Osteocyte (in vitro differentiated cells): Measurements from ENCODE around the gene MUC5B. TPM values are rescaled to one million over a fixed set of nuclear protein-coding genes. Genes with fewer than 3 reads are reported as not detected.

Experiments
- DNase-seq: peaks from one replicate; pipeline ENCODE4 v3.0.0; 2021; ENCODE audit warnings: mixed read lengths; ENCODE audit not compliant: unreplicated experiment; ENCODE audit errors: extremely low spot score
- H3K27ac Mint-ChIP-seq: one replicate; pipeline ENCODE4 v1.8.0; 2021; ENCODE audit warnings: mild to moderate bottlenecking, mixed read lengths; ENCODE audit not compliant: unreplicated experiment
- H3K27me3 Mint-ChIP-seq: one replicate; pipeline ENCODE4 v1.8.0; 2021; ENCODE audit warnings: mixed read lengths; ENCODE audit not compliant: unreplicated experiment
- H3K36me3 Mint-ChIP-seq: one replicate; pipeline ENCODE4 v1.8.0; 2021; ENCODE audit warnings: mixed read lengths; ENCODE audit not compliant: unreplicated experiment
- H3K4me1 Mint-ChIP-seq: one replicate; pipeline ENCODE4 v1.8.0; 2021; ENCODE audit warnings: mixed read lengths; ENCODE audit not compliant: unreplicated experiment
- H3K4me3 Mint-ChIP-seq: one replicate; pipeline ENCODE4 v1.8.0; 2021; ENCODE audit warnings: mild to moderate bottlenecking, moderate library complexity, mixed read lengths; ENCODE audit not compliant: unreplicated experiment
- H3K9me3 Mint-ChIP-seq: one replicate; pipeline ENCODE4 v1.8.0; 2021; ENCODE audit warnings: mixed read lengths; ENCODE audit not compliant: unreplicated experiment
- total RNA-seq: library from RNA; stranded (reverse); gene quantifications from 2 replicates; pipeline ENCODE4 v1.2.1, GENCODE V29; 2021
- TF ChIP-seq, protein P1 (sequence below): fragments of 200-600 bp; sonication (generic); IDR thresholded peaks from 2 replicates; pipeline ENCODE4 v1.5.0; 2021; ENCODE audit warnings: antibody characterized with exemption, mild to moderate bottlenecking, moderate library complexity

Gene MUC5B
- total RNA-seq, 1 donor from 2014 or later, result not detected

DNA sequence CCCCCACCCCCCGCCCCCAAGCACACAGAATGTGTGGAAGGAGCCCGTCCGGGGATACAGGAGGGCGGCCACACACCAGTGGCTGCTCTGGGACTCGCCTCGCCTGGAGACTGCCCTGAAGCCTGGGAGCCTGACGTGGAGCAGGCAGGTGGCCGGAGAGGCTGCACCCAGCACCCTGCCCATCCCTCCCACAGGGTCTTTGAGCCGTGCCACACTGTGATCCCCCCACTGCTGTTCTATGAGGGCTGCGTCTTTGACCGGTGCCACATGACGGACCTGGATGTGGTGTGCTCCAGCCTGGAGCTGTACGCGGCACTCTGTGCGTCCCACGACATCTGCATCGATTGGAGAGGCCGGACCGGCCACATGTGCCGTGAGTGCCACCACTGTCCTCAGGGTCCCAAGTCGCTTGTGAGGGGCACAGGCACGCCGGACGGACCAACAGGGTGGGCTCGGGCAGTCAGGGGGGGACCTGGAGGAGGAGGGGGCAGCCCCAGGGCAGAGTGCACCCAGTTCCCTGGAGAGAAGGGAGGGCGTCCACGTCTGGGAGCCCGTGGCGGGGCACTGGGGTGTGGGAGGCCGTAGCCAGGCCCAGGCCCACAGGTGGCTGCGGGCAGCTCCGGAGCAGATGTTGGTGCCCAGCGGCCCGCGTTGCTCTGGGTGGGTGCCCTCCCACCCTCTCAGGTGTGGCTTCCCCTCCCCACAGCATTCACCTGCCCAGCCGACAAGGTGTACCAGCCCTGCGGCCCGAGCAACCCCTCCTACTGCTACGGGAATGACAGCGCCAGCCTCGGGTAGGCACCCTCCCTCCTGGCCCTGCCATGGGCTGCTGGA is 27.0 kb upstream of the MUC5B start:
- no peaks in the 10 kb centered on the region for H3K9me3 Mint-ChIP-seq
- H3K27me3 Mint-ChIP-seq, result no peaks in the 10 kb centered on the region
- peak; percentile 83 for DNase-seq
- no peaks in the 10 kb centered on the region for H3K4me1 Mint-ChIP-seq
- H3K4me3 Mint-ChIP-seq, result no peak overlapping the region
- TF ChIP-seq, protein P1, sequence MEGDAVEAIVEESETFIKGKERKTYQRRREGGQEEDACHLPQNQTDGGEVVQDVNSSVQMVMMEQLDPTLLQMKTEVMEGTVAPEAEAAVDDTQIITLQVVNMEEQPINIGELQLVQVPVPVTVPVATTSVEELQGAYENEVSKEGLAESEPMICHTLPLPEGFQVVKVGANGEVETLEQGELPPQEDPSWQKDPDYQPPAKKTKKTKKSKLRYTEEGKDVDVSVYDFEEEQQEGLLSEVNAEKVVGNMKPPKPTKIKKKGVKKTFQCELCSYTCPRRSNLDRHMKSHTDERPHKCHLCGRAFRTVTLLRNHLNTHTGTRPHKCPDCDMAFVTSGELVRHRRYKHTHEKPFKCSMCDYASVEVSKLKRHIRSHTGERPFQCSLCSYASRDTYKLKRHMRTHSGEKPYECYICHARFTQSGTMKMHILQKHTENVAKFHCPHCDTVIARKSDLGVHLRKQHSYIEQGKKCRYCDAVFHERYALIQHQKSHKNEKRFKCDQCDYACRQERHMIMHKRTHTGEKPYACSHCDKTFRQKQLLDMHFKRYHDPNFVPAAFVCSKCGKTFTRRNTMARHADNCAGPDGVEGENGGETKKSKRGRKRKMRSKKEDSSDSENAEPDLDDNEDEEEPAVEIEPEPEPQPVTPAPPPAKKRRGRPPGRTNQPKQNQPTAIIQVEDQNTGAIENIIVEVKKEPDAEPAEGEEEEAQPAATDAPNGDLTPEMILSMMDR, result no peak
- no peaks in the 10 kb centered on the region for H3K36me3 Mint-ChIP-seq
- no peak overlapping the region for H3K27ac Mint-ChIP-seq

DNA sequence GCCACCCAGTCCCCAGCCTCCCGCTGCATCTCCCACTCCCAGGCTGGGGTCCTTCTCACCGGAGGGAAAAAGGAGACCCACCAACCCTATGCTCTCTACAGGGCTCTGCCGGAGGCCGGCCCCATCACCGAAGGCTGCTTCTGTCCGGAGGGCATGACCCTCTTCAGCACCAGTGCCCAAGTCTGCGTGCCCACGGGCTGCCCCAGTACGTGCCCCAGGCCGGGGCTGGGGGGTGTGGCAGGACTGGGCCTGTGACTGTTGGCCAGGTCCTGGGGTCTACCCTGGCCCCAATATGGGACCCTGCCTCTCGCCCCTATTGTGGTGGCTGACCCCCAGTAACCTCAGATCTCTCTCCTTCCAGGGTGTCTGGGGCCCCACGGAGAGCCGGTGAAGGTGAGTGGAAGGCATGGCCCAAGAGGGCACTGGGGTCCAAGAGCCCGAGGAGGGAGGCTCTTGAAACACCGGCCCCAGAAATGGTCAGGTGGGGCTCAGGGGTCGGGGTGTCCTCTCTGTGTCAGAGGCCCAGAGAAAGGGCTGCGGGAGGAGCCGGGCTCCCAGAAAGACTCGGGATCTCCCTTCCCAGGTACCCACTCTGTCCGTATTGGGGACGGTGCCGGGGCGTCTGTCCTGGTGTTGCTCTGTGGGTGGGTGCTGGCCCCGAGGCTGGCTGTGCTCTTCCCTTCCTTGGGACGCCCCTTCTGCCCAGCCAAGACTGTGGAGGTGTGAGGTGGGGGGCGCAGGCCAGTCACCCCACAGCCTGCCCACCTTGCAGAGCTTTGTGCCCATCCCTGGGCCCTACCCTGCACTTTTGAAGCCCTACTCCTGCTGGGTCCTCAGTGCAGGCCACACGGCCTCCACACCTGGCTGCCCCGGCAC is 26.1 kb upstream of the MUC5B start:
- H3K4me1 Mint-ChIP-seq, result no peaks in the 10 kb centered on the region
- H3K36me3 Mint-ChIP-seq, result no peaks in the 10 kb centered on the region
- H3K27me3 Mint-ChIP-seq, result no peaks in the 10 kb centered on the region
- H3K9me3 Mint-ChIP-seq, result no peaks in the 10 kb centered on the region
- H3K4me3 Mint-ChIP-seq, result no peak overlapping the region
- no peak overlapping the region for H3K27ac Mint-ChIP-seq
- TF ChIP-seq, protein P1, result no peak
- peak; percentile 83 for DNase-seq

DNA sequence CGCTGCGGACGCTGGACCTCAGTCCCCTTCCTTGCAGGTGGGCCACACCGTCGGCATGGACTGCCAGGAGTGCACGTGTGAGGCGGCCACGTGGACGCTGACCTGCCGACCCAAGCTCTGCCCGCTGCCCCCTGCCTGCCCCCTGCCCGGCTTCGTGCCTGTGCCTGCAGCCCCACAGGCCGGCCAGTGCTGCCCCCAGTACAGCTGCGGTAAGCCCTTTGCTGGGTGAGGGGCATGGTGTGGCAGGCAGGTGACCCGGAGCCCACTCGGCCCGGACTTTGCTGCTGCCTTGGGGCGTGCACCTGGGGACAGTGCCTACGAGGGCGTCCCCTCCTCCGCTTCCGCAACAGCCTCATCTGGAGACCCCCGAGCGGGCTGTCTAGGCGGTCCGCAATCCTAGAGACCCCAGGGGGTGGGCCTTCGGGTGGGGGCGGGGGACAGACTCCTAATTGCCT is 25.4 kb upstream of the MUC5B start:
- H3K4me1 Mint-ChIP-seq, result no peaks in the 10 kb centered on the region
- H3K36me3 Mint-ChIP-seq, result no peaks in the 10 kb centered on the region
- TF ChIP-seq, protein P1, result no peak
- no peaks in the 10 kb centered on the region for H3K27me3 Mint-ChIP-seq
- no peak overlapping the region for H3K4me3 Mint-ChIP-seq
- no peak overlapping the region for H3K27ac Mint-ChIP-seq
- peak; percentile 83 for DNase-seq
- H3K9me3 Mint-ChIP-seq, result no peaks in the 10 kb centered on the region

DNA sequence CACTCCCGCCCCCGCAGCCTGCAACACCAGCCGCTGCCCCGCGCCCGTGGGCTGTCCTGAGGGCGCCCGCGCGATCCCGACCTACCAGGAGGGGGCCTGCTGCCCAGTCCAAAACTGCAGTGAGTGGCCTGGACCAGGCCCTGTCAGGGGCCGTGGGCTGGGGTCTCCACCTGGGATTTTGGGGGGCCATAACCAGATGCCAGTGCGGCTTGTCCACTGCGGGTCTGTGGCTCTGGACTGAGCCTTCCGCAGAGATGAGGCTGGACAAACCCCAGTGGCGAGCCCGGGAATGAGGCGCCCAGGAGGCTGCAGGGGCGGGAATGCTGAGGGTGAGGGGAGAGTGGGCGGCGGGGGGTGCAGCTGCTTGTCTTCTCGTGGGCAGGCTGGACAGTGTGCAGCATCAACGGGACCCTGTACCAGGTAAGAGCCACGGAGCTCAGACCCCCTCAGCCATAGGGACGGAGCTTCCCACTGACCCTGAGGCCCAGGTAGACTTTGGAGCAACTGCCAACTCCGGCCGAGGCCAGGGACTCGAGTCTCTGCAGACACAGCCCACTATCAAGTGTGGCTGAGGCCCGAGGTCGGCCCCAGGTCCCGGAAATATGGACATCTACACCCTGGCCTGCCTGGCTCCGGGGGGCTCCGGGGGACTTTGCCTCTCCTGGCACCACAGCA is 24.8 kb upstream of the MUC5B start:
- Mint-ChIP-seq H3K36me3 (no peaks in the 10 kb centered on the region), H3K27ac (no peak overlapping the region), H3K4me3 (no peak overlapping the region), H3K4me1 (no peaks in the 10 kb centered on the region), H3K9me3 (no peaks in the 10 kb centered on the region), H3K27me3 (no peaks in the 10 kb centered on the region)
- no peak for DNase-seq
- TF ChIP-seq, protein P1, result no peak
